ENCODE measurements around the gene SRM. TPM values are rescaled to one million over a fixed set of nuclear protein-coding genes. Genes with fewer than 3 reads are reported as not detected.

SRM gene
- total RNA-seq = 10 to 100 TPM in 5 of 6 donors, 1 to 10 TPM in 1; 7.3 to 72.9 (median 50.2) TPM

GRCh38 chr1:11059968-11060830 lies at the start of gene SRM:
SRM (minus strand) TSS chr1:11060018; CDS start chr1:11059943, 75 bp downstream.
- no peaks in the 10 kb centered on the region for H3K9me3 ChIP-seq
- peak within 1 kb of the TSS; percentile 45 to 74 (median 68) for H3K27ac ChIP-seq
- peak within 1 kb of the TSS; percentile 74 to 98 (median 92) for H3K4me3 ChIP-seq
- peaks cover 17 to 26% (median 20%) of the 10 kb centered on the region in 4 donors for H3K4me1 ChIP-seq
- peak in 2 of 4 donors; percentile 64 to 75 for TF ChIP-seq POLR2A (IDR thresholded peaks at IDR 0.05)
- peak in 1 of 2 donors; percentile 14 for TF ChIP-seq POLR2AphosphoS5 (IDR thresholded peaks at IDR 0.05)
- no peak for TF ChIP-seq EP300 (IDR thresholded peaks at IDR 0.05)
- peak; percentile 66 to 94 (median 90) for TF ChIP-seq CTCF (IDR thresholded peaks at IDR 0.05)
- H3K36me3 ChIP-seq = peaks cover 10 to 47% (median 28%) of the 10 kb centered on the region in 4 donors
- DNase-seq (peak; percentile 93 to 99), ATAC-seq (ENCODE audit: low FRiP score in 2 of 2) (peak; percentile 97 to 99)
- 0% methylated on average over 10 to 52 of the region's 83 CpGs for WGBS, 2 donors
- H3K27me3 ChIP-seq = no peaks in the 10 kb centered on the region

DNA sequence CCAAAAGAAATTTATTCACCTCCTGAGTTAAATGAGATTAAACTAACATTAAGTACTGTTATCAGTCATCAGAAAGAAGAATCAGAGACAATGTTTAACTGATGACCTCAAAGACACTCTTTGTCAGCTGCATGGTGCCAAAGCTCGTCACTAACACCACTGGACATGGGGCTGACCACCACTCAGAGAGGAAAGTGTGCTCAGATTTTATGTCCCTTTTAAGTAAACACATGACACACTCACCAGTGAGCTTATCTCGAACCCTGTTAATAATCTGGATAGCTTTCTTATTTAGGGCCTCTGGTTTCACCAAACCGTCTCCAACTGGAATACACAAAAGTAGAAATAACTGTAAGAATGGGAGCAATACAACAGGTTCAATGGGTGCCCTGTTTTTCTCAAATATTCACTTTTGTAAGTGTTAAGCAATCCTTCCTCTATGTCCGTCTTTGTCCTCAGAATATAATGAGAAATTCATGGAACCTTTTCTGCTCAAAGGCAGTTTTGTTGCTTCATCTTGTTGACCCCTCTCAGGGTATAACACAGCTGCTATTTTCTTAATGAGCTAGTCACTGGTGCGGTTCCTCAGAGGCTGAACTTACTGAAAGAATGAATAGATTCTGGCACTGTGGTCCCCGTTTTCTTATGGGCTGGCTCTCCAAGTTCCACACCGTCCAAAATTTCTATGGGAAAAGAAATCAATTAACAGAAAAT lies 49.4 kb upstream of the SRM start:
- Histone ChIP-seq H3K27me3 (no peaks in the 10 kb centered on the region), H3K36me3 (peaks cover 22 to 83% (median 67%) of the 10 kb centered on the region in 4 donors), H3K4me3 (no peak overlapping the region), H3K9me3 (no peaks in the 10 kb centered on the region), H3K27ac (no peak overlapping the region), H3K4me1 (no peaks in the 10 kb centered on the region)
- 79 to 80% methylated on average over 7 of the region's 7 CpGs for WGBS, 2 donors
- ATAC-seq (ENCODE audit: low FRiP score in 2 of 2) (no peak), DNase-seq (no peak)
- TF ChIP-seq CTCF (IDR thresholded peaks at IDR 0.05) (no peak), POLR2AphosphoS5 (IDR thresholded peaks at IDR 0.05) (no peak), EP300 (IDR thresholded peaks at IDR 0.05) (no peak), POLR2A (IDR thresholded peaks at IDR 0.05) (no peak)

- H3K4me3 ChIP-seq = no peak overlapping the region
- DNase-seq = no peak
- ATAC-seq (ENCODE audit: low FRiP score in 2 of 2) = no peak
- TF ChIP-seq EP300 (IDR thresholded peaks at IDR 0.05) = no peak
- no peak for TF ChIP-seq POLR2AphosphoS5 (IDR thresholded peaks at IDR 0.05)
- TF ChIP-seq POLR2A (IDR thresholded peaks at IDR 0.05) = no peak
- TF ChIP-seq CTCF (IDR thresholded peaks at IDR 0.05) = no peak
- peaks cover 19 to 67% (median 56%) of the 10 kb centered on the region in 4 donors for H3K36me3 ChIP-seq
- H3K4me1 ChIP-seq = no peaks in the 10 kb centered on the region
- H3K27me3 ChIP-seq = no peaks in the 10 kb centered on the region
- WGBS, 2 donors = 89 to 93% methylated on average over 5 of the region's 5 CpGs
- no peak overlapping the region for H3K27ac ChIP-seq
- H3K9me3 ChIP-seq = no peaks in the 10 kb centered on the region
Measured at GRCh38 chr1:11107599-11107998, 47.8 kb upstream of the SRM start.

DNA sequence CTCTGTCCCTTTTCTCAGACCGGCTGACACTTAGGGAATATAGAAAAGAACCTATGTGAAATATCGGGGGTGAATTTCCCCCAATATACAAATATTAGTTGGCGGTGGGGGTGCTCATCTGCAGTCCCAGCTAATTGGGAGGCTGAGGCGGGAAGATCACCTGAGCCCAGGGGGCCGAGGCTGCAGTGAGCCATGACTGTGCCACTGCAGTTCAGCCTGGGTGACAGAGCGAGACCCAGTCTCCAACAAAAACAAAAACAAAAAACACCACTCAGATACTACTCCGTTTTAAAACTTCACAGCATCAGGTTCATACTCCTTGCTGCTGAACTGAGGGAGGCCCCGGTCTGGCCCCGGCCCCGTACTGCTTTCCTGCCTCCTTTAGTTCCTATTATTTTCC lies 45.8 kb upstream of the SRM start:
- Histone ChIP-seq H3K4me1 (no peaks in the 10 kb centered on the region), H3K36me3 (peaks cover 17 to 49% (median 39%) of the 10 kb centered on the region in 4 donors), H3K9me3 (no peaks in the 10 kb centered on the region), H3K4me3 (no peak overlapping the region), H3K27me3 (no peaks in the 10 kb centered on the region), H3K27ac (no peak overlapping the region)
- 92 to 98% methylated on average over 10 of the region's 10 CpGs for WGBS, 2 donors
- no peak for DNase-seq
- ATAC-seq (ENCODE audit: low FRiP score in 2 of 2) = no peak
- no peak for TF ChIP-seq POLR2AphosphoS5 (IDR thresholded peaks at IDR 0.05)
- no peak for TF ChIP-seq CTCF (IDR thresholded peaks at IDR 0.05)
- no peak for TF ChIP-seq POLR2A (IDR thresholded peaks at IDR 0.05)
- TF ChIP-seq EP300 (IDR thresholded peaks at IDR 0.05) = no peak
